GM23338 (cell line): ENCODE results near the gene CFAP410. TPM values are rescaled to one million over a fixed set of nuclear protein-coding genes. Genes with fewer than 3 reads are reported as not detected.
A peak's percentile ranks its signal among the peaks of the same experiment; 100 is the strongest.
"Not testable (repeated sequence)": the region's sequence is repeated elsewhere in the genome, so short reads cannot be mapped to it uniquely, and the experiment has no call there.

Source experiments
- ATAC-seq: fragments of 200-7000 bp; cut with Tn5 transposase; 3 replicates; pipeline ENCODE4 v1.9.1; 2020
- DNase-seq: peaks from one replicate; pipeline ENCODE4 v3.0.0-alpha.2; 2015; ENCODE audit warnings: low spot score
- H2AFZ ChIP-seq: fragments of 200-600 bp; sonication (generic); 2 replicates; pipeline ENCODE4 v1.8.0; 2016; ENCODE audit warnings: antibody characterized with exemption, mild to moderate bottlenecking, moderate library complexity
- H3F3A ChIP-seq: fragments of 200-600 bp; sonication (generic); replicated peaks from 2 replicates; pipeline ENCODE4 v1.8.0; 2017; ENCODE audit warnings: antibody characterized with exemption, mixed run types, low read depth
- H3K27ac ChIP-seq: fragments of 200-600 bp; sonication (generic); 2 replicates; pipeline ENCODE4 v1.6.1; 2016; ENCODE audit warnings: low read depth
- H3K27me3 ChIP-seq: fragments of 200-600 bp; sonication (generic); 2 replicates; pipeline ENCODE4 v1.8.0; 2016; ENCODE audit warnings: mild to moderate bottlenecking, mixed run types, moderate library complexity; ENCODE audit not compliant: insufficient read depth
- H3K36me3 ChIP-seq: fragments of 200-600 bp; sonication (generic); 2 replicates; pipeline ENCODE4 v1.8.0; 2016; ENCODE audit warnings: mild to moderate bottlenecking; ENCODE audit not compliant: insufficient read depth
- H3K4me1 ChIP-seq: fragments of 200-600 bp; sonication (generic); 2 replicates; pipeline ENCODE4 v1.8.0; 2016; ENCODE audit warnings: mild to moderate bottlenecking, moderate library complexity; ENCODE audit not compliant: insufficient read depth
- H3K4me2 ChIP-seq: fragments of 200-600 bp; sonication (generic); 2 replicates; pipeline ENCODE4 v1.7.1; 2017; ENCODE audit warnings: mixed run types
- H3K4me3 ChIP-seq: fragments of 200-600 bp; sonication (generic); 2 replicates; pipeline ENCODE4 v1.6.1; 2016; ENCODE audit warnings: mixed run types
- H3K79me2 ChIP-seq: fragments of 200-600 bp; sonication (generic); replicated peaks from 2 replicates; pipeline ENCODE4 v1.8.0; 2017; ENCODE audit warnings: mild to moderate bottlenecking; ENCODE audit not compliant: insufficient read depth
- H3K9me2 ChIP-seq: fragments of 200-600 bp; sonication (generic); 2 replicates; pipeline ENCODE4 v1.8.0; 2017; ENCODE audit not compliant: insufficient read depth
- H4K20me1 ChIP-seq: fragments of 200-600 bp; sonication (generic); replicated peaks from 2 replicates; pipeline ENCODE4 v1.8.0; 2017; ENCODE audit warnings: mild to moderate bottlenecking; ENCODE audit not compliant: insufficient read depth
- H3K27ac Mint-ChIP-seq: 2 replicates; pipeline ENCODE4 v1.8.0; 2020; ENCODE audit warnings: inconsistent platforms, mild to moderate bottlenecking, moderate library complexity, mixed read lengths
- H3K27me3 Mint-ChIP-seq: 3 replicates; pipeline ENCODE4 v1.8.0; 2022; ENCODE audit warnings: low read depth, mild to moderate bottlenecking, moderate library complexity, mixed read lengths, inconsistent platforms; ENCODE audit not compliant: insufficient read depth, poor library complexity
- H3K36me3 Mint-ChIP-seq: 3 replicates; pipeline ENCODE4 v1.8.0; 2021; ENCODE audit warnings: low read depth, mild to moderate bottlenecking, inconsistent platforms, moderate library complexity, mixed read lengths
- H3K4me1 Mint-ChIP-seq: 3 replicates; pipeline ENCODE4 v1.8.0; 2020; ENCODE audit warnings: mild to moderate bottlenecking, inconsistent platforms, mixed read lengths
- H3K4me3 Mint-ChIP-seq: 3 replicates; pipeline ENCODE4 v1.8.0; 2021; ENCODE audit warnings: moderate library complexity, mild to moderate bottlenecking, inconsistent platforms, mixed read lengths
- H3K9me3 Mint-ChIP-seq: 3 replicates; pipeline ENCODE4 v1.8.0; 2020; ENCODE audit warnings: moderate library complexity, mild to moderate bottlenecking, inconsistent platforms, mixed read lengths
- CTCF ChIP-seq, 2 experiments: fragments of 200-600 bp in 1 of 2; sonication (generic) in 1 of 2; conservative IDR thresholded peaks; 2 replicates each; pipeline versions ENCODE4 v1.5.1 to v1.6.1; 2016 to 2017; ENCODE audit warnings: antibody characterized with exemption in 2 of 2, low read depth in 2 of 2, mild to moderate bottlenecking in 2 of 2, moderate library complexity in 1 of 2
- NANOG ChIP-seq: IDR thresholded peaks from 2 replicates; pipeline ENCODE4 v1.6.1; 2016; ENCODE audit warnings: antibody characterized with exemption, borderline replicate concordance
- ZNF331 ChIP-seq: fragments of 250-450 bp; sonication (Bioruptor Pico); IDR thresholded peaks from 2 replicates; pipeline ENCODE4 v1.5.0; 2020; ENCODE audit warnings: low read depth, mild to moderate bottlenecking, moderate library complexity
- polyA plus RNA-seq: library from polyadenylated mRNA; unstranded; fragments of >200 nt; fragmentation: Nextera tagmentation; extraction: Ambion mirVana; gene quantifications from 2 replicates; pipeline ENCODE4 v1.2.1, GENCODE V29; 2016
- total RNA-seq: library from RNA; depleted of rRNA; stranded (reverse); fragments of >200 nt; shearing (Covaris generic); gene quantifications from 2 replicates; pipeline ENCODE4 v1.2.3, GENCODE V29; 2014

Gene CFAP410
- total and polyA plus RNA-seq, 2 experiments from 2014 or later, result 11.0 to 24.0 TPM

- Mint-ChIP-seq H3K27ac (no peak overlapping the region), H3K9me3 (no peaks in the 10 kb centered on the region), H3K4me1 (peaks cover 16% of the 10 kb centered on the region), H3K4me3 (no peak overlapping the region), H3K36me3 (no peaks in the 10 kb centered on the region), H3K27me3 (peaks cover 11% of the 10 kb centered on the region)
- no peaks in the 10 kb centered on the region for H4K20me1 ChIP-seq
- peaks cover 2% of the 10 kb centered on the region; the same call in 1 of the 2 replicates for H3K27me3 ChIP-seq
- 0 out of 2 replicates have a peak, but pooled peaks cover 4% of the 10 kb centered on the region for H3F3A ChIP-seq
- H3K4me3 ChIP-seq, result no peak overlapping the region
- no peak for TF ChIP-seq ZNF331 (CRISPR knock-in tag)
- TF ChIP-seq NANOG, result no peak
- no peaks in the 10 kb centered on the region for H3K9me2 ChIP-seq
- H3K4me2 ChIP-seq, result no peak overlapping the region
- H3K36me3 ChIP-seq, result no peaks in the 10 kb centered on the region
- DNase-seq, result no peak
- no peaks in the 10 kb centered on the region for H3K4me1 ChIP-seq
- ATAC-seq, result no peak
- H3K79me2 ChIP-seq, result 0 out of 2 replicates have a peak, but pooled peaks cover 3% of the 10 kb centered on the region
- no peak overlapping the region for H3K27ac ChIP-seq
- no peak overlapping the region for H2AFZ ChIP-seq
These were observed 35.7 kb downstream of the CFAP410 start for GRCh38 chr21:44303490-44303981.

- H3K4me3 Mint-ChIP-seq, result peak overlapping the region; percentile 17; the same call in 1 of the 3 replicates
- H3K27ac Mint-ChIP-seq, DNase-seq: not testable (repeated sequence)
These were observed 36.4 kb downstream of the CFAP410 start for GRCh38 chr21:44302573-44303401.

More at GRCh38 chr21:44302573-44303401, 36.4 kb downstream of the CFAP410 start:
- not testable (repeated sequence) for H3K36me3 Mint-ChIP-seq, H3K9me2 ChIP-seq, H2AFZ ChIP-seq, H3K79me2 ChIP-seq, ATAC-seq, H3K4me3 ChIP-seq, H4K20me1 ChIP-seq, H3K27ac ChIP-seq, H3K4me1 ChIP-seq, H3K36me3 ChIP-seq, H3K4me2 ChIP-seq, H3F3A ChIP-seq, H3K9me3 Mint-ChIP-seq, H3K27me3 ChIP-seq
- H3K27me3 Mint-ChIP-seq, result peaks cover 11% of the 10 kb centered on the region
- peaks cover 16% of the 10 kb centered on the region for H3K4me1 Mint-ChIP-seq
- TF ChIP-seq CTCF (conservative IDR thresholded peaks at IDR 0.05; ENCODE audit: low read depth in 2 of 2), result peak; percentile 23 to 55
